Panc1 (cell line): ENCODE measurements around the gene NIPA2. TPM values are rescaled to one million over a fixed set of nuclear protein-coding genes. Genes with fewer than 3 reads are reported as not detected.

ENCODE experiments used
- ATAC-seq: fragments of 200-7000 bp; cut with Tn5 transposase; 2 replicates; pipeline ENCODE4 v1.9.1; 2020; ENCODE audit warnings: mild to moderate bottlenecking, moderate library complexity
- BruUV-seq: library from RNA; stranded (reverse); fragments of 400-500 nt; replicated peaks from 2 replicates; lab custom pipeline; 2021; lab: Mats Ljungman, UMichigan
- CTCF ChIA-PET: fragments of 300-600 bp; sonication (Branson Sonifier 250); formaldehyde crosslinking; loops from one replicate; lab custom pipeline; 2022; ENCODE audit warnings: antibody characterized with exemption; lab: Charles Lee
- POLR2A ChIA-PET: fragments of 300-600 bp; sonication (Branson Sonifier 250); formaldehyde crosslinking; loops from one replicate; lab custom pipeline; 2022; ENCODE audit warnings: antibody characterized with exemption; lab: Charles Lee
- DNase-seq: peaks from one replicate; pipeline ENCODE4 v3.0.0-alpha.2; 2010; ENCODE audit warnings: low read depth, low spot score
- H3K27ac ChIP-seq: 2 replicates; pipeline ENCODE4 v1.5.1; 2011; ENCODE audit warnings: mild to moderate bottlenecking, low read length, inconsistent platforms
- H3K27me3 ChIP-seq: fragments of 200-500 bp; sonication (Bioruptor generic); 2 replicates; pipeline ENCODE4 v1.6.0; 2014; ENCODE audit warnings: low read length, inconsistent platforms; ENCODE audit not compliant: control insufficient read depth, insufficient read depth
- H3K36me3 ChIP-seq: fragments of 200-500 bp; sonication (Bioruptor generic); 2 replicates; pipeline ENCODE4 v1.5.1; 2014; ENCODE audit warnings: inconsistent platforms, mild to moderate bottlenecking, low read length, moderate library complexity; ENCODE audit not compliant: control insufficient read depth, insufficient read depth
- H3K4me1 ChIP-seq: 2 replicates; pipeline ENCODE4 v1.5.1; 2011; ENCODE audit warnings: inconsistent platforms, mild to moderate bottlenecking, low read length, moderate library complexity; ENCODE audit not compliant: control insufficient read depth, insufficient read depth
- H3K4me3 ChIP-seq, 2 experiments: 2 replicates each; pipeline ENCODE4 v1.5.1; 2011 to 2012; ENCODE audit warnings: low read depth in 2 of 2, low read length in 2 of 2, mild to moderate bottlenecking in 2 of 2, inconsistent platforms in 1 of 2, moderate library complexity in 1 of 2
- H3K9me3 ChIP-seq: fragments of 200-500 bp; sonication (Bioruptor generic); 2 replicates; pipeline ENCODE4 v1.5.1; 2014; ENCODE audit warnings: low read depth, mild to moderate bottlenecking, inconsistent platforms, low read length, moderate library complexity; ENCODE audit not compliant: control insufficient read depth, insufficient read depth
- POLR2AphosphoS5 ChIP-seq: IDR thresholded peaks from 2 replicates; pipeline ENCODE4 v1.6.1; 2012; ENCODE audit warnings: mild to moderate bottlenecking, low read depth, low read length, moderate library complexity
- SIN3A ChIP-seq: IDR thresholded peaks from 2 replicates; pipeline ENCODE4 v1.6.1; 2012; ENCODE audit warnings: low read depth, mild to moderate bottlenecking, low read length, moderate library complexity, borderline replicate concordance; ENCODE audit not compliant: insufficient read depth
- TCF7L2 ChIP-seq: IDR thresholded peaks from 2 replicates; pipeline ENCODE4 v1.6.1; 2011; ENCODE audit warnings: mild to moderate bottlenecking, low read depth, low read length, inconsistent platforms
- in situ Hi-C: cut with HindIII; loops from 2 replicates; pipeline ENCODE4 v1.10.0; 2016; ENCODE audit warnings: low sequenced_read_pairs, low pct_unique_long_range_greater_than_20kb
- intact Hi-C: fragments of 100-400 bp; cut with micrococcal nuclease; formaldehyde crosslinking; loops from one replicate; pipeline ENCODE4 v1.10.0; 2022; ENCODE audit not compliant: unreplicated experiment
- total RNA-seq: library from RNA; stranded (reverse); gene quantifications from one replicate; pipeline ENCODE4 v1.2.1, GENCODE V29; 2021; ENCODE audit not compliant: unreplicated experiment
- TF ChIP-seq, protein P1 (sequence below), 2 experiments: IDR thresholded peaks; 2 replicates each; pipeline ENCODE4 v1.6.1; 2011 to 2012; ENCODE audit warnings: low read depth in 2 of 2, control low read depth in 1 of 2, low read length in 1 of 2, mild to moderate bottlenecking in 1 of 2, moderate library complexity in 1 of 2; ENCODE audit not compliant: insufficient read depth in 1 of 2
- TF ChIP-seq, protein P2 (sequence below): fragments of 450-650 bp; IDR thresholded peaks from 2 replicates; pipeline ENCODE4 v1.5.1; 2017; ENCODE audit warnings: mild to moderate bottlenecking

Gene NIPA2
- total RNA-seq, 1 experiment from 2014 or later: 94.8 TPM

DNA sequence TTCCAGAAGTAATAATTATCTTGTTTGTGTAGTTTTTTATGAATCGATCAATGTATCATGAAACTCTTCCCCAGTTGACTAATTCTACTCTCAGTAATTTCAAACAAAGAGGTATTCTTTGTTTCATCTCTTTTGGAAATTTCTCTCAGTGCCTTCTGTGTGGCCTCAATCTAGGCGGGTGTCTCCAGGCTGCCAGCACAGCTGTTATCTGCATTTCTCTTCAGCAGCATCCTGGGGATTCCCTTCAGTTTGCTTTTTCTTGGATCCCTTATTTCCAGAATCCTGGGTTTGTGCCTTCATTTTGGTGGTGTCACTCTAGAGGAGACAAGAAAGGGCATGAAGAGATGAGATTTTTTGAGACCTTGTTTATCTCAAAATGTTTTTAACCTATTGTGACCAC lies 22.7 kb downstream of the NIPA2 start:
- ATAC-seq: no peak
- TF ChIP-seq SIN3A (no peak), POLR2AphosphoS5 (no peak), TCF7L2 (no peak)
- TF ChIP-seq, protein P1, sequence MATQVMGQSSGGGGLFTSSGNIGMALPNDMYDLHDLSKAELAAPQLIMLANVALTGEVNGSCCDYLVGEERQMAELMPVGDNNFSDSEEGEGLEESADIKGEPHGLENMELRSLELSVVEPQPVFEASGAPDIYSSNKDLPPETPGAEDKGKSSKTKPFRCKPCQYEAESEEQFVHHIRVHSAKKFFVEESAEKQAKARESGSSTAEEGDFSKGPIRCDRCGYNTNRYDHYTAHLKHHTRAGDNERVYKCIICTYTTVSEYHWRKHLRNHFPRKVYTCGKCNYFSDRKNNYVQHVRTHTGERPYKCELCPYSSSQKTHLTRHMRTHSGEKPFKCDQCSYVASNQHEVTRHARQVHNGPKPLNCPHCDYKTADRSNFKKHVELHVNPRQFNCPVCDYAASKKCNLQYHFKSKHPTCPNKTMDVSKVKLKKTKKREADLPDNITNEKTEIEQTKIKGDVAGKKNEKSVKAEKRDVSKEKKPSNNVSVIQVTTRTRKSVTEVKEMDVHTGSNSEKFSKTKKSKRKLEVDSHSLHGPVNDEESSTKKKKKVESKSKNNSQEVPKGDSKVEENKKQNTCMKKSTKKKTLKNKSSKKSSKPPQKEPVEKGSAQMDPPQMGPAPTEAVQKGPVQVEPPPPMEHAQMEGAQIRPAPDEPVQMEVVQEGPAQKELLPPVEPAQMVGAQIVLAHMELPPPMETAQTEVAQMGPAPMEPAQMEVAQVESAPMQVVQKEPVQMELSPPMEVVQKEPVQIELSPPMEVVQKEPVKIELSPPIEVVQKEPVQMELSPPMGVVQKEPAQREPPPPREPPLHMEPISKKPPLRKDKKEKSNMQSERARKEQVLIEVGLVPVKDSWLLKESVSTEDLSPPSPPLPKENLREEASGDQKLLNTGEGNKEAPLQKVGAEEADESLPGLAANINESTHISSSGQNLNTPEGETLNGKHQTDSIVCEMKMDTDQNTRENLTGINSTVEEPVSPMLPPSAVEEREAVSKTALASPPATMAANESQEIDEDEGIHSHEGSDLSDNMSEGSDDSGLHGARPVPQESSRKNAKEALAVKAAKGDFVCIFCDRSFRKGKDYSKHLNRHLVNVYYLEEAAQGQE (IDR thresholded peaks at IDR 0.05; ENCODE audit: insufficient read depth in 1 of 2, low read depth in 2 of 2, low read length in 1 of 2): no peak
- TF ChIP-seq, protein P2, sequence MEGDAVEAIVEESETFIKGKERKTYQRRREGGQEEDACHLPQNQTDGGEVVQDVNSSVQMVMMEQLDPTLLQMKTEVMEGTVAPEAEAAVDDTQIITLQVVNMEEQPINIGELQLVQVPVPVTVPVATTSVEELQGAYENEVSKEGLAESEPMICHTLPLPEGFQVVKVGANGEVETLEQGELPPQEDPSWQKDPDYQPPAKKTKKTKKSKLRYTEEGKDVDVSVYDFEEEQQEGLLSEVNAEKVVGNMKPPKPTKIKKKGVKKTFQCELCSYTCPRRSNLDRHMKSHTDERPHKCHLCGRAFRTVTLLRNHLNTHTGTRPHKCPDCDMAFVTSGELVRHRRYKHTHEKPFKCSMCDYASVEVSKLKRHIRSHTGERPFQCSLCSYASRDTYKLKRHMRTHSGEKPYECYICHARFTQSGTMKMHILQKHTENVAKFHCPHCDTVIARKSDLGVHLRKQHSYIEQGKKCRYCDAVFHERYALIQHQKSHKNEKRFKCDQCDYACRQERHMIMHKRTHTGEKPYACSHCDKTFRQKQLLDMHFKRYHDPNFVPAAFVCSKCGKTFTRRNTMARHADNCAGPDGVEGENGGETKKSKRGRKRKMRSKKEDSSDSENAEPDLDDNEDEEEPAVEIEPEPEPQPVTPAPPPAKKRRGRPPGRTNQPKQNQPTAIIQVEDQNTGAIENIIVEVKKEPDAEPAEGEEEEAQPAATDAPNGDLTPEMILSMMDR: no peak
- H3K9me3 ChIP-seq: no peaks in the 10 kb centered on the region
- peaks cover 12% of the 10 kb centered on the region for H3K36me3 ChIP-seq
- ChIA-PET POLR2A (no interaction called here), CTCF (no interaction called here)
- DNase-seq: no peak
- in situ Hi-C loops (no loop called here), intact Hi-C loops (no loop called here)
- H3K4me1 ChIP-seq: no peaks in the 10 kb centered on the region
- H3K27me3 ChIP-seq: no peaks in the 10 kb centered on the region
- BruUV-seq: no TSS peak
- H3K27ac ChIP-seq: no peak overlapping the region
- H3K4me3 ChIP-seq: no peak overlapping the region

DNA sequence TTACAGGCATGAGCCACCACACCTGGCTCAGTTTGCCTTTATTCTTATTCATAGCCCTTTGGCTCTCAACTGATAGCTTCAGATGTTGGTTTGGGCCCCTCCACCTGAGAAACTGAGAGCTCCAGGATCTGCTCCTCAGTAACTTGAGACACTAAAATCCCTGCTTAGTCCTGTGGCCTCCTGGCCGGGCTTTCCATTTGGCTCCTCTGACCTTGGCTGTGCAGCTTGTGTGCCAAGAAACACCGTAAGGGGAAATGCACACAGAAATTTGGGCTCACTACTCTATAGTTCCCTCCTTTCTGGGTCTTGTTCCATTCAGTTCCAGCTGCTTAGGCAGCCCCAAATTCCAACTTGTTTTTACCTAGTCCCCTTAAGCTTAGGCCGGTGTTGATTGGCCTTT lies 24.9 kb downstream of the NIPA2 start:
- TF ChIP-seq, protein P2: no peak
- TF ChIP-seq SIN3A: no peak
- CTCF ChIA-PET: no interaction called here
- POLR2A ChIA-PET: no interaction called here
- no peaks in the 10 kb centered on the region for H3K27me3 ChIP-seq
- no peak for ATAC-seq
- in situ Hi-C loops (no loop called here), intact Hi-C loops (no loop called here)
- no peak for DNase-seq
- no peaks in the 10 kb centered on the region; the same call in 1 of the 2 replicates for H3K4me1 ChIP-seq
- H3K27ac ChIP-seq: no peak overlapping the region
- no TSS peak for BruUV-seq
- no peak overlapping the region for H3K4me3 ChIP-seq
- H3K36me3 ChIP-seq: peaks cover 17% of the 10 kb centered on the region
- H3K9me3 ChIP-seq: no peaks in the 10 kb centered on the region
